ENCODE results near the gene APOC4. TPM values are rescaled to one million over a fixed set of nuclear protein-coding genes. Genes with fewer than 3 reads are reported as not detected.

The APOC4 gene
- total and polyA plus RNA-seq, 4 donors = 1.0 to 420 (median 275) TPM

- WGBS = 91% methylated on average over 12 of the region's 12 CpGs
- no peak overlapping the region for H3K4me3 ChIP-seq (ENCODE audit: low read depth in 1 of 3, low read length in 3 of 3)
- DNase-seq (ENCODE audit: low spot score) = no peak
- TF ChIP-seq EGR1 (IDR thresholded peaks at IDR 0.05; ENCODE audit: low read depth in 2 of 2) (no peak), ATF3 (IDR thresholded peaks at IDR 0.05) (no peak), NR2F2 (IDR thresholded peaks at IDR 0.05) (no peak), TAF1 (conservative IDR thresholded peaks at IDR 0.05) (no peak), RXRA (IDR thresholded peaks at IDR 0.05) (no peak), ZBTB33 (IDR thresholded peaks at IDR 0.05) (no peak), YY1 (IDR thresholded peaks at IDR 0.05) (no peak)
- no peak overlapping the region for H3K9ac ChIP-seq (ENCODE audit: low read depth in 1 of 2, low read length in 2 of 2)
- H3K36me3 ChIP-seq (ENCODE audit: control insufficient read depth in 4 of 4, insufficient read depth in 3 of 4, low read depth in 1 of 4, low read length in 3 of 4) = peaks cover 11 to 59% (median 22%) of the 10 kb centered on the region in 4 donors
- no peaks in the 10 kb centered on the region for H3K9me3 ChIP-seq (ENCODE audit: control insufficient read depth in 4 of 4, low read length in 3 of 4)
- no peaks in the 10 kb centered on the region for H3K4me1 ChIP-seq (ENCODE audit: control insufficient read depth in 4 of 4, insufficient read depth in 4 of 4, low read length in 3 of 4)
- no peak overlapping the region for H3K27ac ChIP-seq (ENCODE audit: low read depth in 1 of 2, low read length in 2 of 2)
- no peaks in the 10 kb centered on the region for H3K27me3 ChIP-seq (ENCODE audit: control insufficient read depth in 4 of 4, insufficient read depth in 4 of 4, low read length in 3 of 4)
Observed at GRCh38 chr19:44990966-44991365, 48.9 kb downstream of the APOC4 start.

- no peak for DNase-seq (ENCODE audit: low spot score)
- Histone ChIP-seq H3K4me1 (ENCODE audit: control insufficient read depth in 4 of 4, insufficient read depth in 4 of 4, low read length in 3 of 4) (no peaks in the 10 kb centered on the region), H3K36me3 (ENCODE audit: control insufficient read depth in 4 of 4, insufficient read depth in 3 of 4, low read depth in 1 of 4, low read length in 3 of 4) (peaks cover 11 to 43% (median 17%) of the 10 kb centered on the region in 4 donors), H3K27me3 (ENCODE audit: control insufficient read depth in 4 of 4, insufficient read depth in 4 of 4, low read length in 3 of 4) (no peaks in the 10 kb centered on the region), H3K4me3 (ENCODE audit: low read depth in 1 of 3, low read length in 3 of 3) (no peak overlapping the region), H3K9ac (ENCODE audit: low read depth in 1 of 2, low read length in 2 of 2) (no peak overlapping the region), H3K27ac (ENCODE audit: low read depth in 1 of 2, low read length in 2 of 2) (no peak overlapping the region), H3K9me3 (ENCODE audit: control insufficient read depth in 4 of 4, low read length in 3 of 4) (no peaks in the 10 kb centered on the region)
- WGBS = 94% methylated on average over 44 of the region's 44 CpGs
- TF ChIP-seq HNF4G (IDR thresholded peaks at IDR 0.05) (no peak), YY1 (IDR thresholded peaks at IDR 0.05) (no peak), JUND (IDR thresholded peaks at IDR 0.05) (no peak), HNF4A (conservative IDR thresholded peaks at IDR 0.05) (no peak), RAD21 (IDR thresholded peaks at IDR 0.05) (no peak), SP1 (IDR thresholded peaks at IDR 0.05) (no peak), REST (IDR thresholded peaks at IDR 0.05) (no peak), FOXA2 (IDR thresholded peaks at IDR 0.05) (no peak), CTCF (IDR thresholded peaks at IDR 0.05; ENCODE audit: low read depth, low read length, missing input control) (no peak), NR2F2 (IDR thresholded peaks at IDR 0.05) (no peak), ZBTB33 (IDR thresholded peaks at IDR 0.05) (no peak), FOXA1 (IDR thresholded peaks at IDR 0.05) (no peak), EGR1 (IDR thresholded peaks at IDR 0.05; ENCODE audit: low read depth in 2 of 2) (no peak), TAF1 (conservative IDR thresholded peaks at IDR 0.05) (no peak), MAX (IDR thresholded peaks at IDR 0.05) (no peak), ATF3 (IDR thresholded peaks at IDR 0.05) (no peak), RXRA (IDR thresholded peaks at IDR 0.05) (no peak), GABPA (IDR thresholded peaks at IDR 0.05 in 1 of 2, conservative IDR thresholded peaks at IDR 0.05 in 1 of 2) (no peak)
Observed at GRCh38 chr19:44992336-44993163, 50.5 kb downstream of the APOC4 start.

Data from liver (tissue), 9 donors.